GM10266 (cell line): ENCODE data around the gene KRT33A.

Source experiments
- DNase-seq: peaks from one replicate; pipeline ENCODE4 v3.0.0; 2012; ENCODE audit errors: extremely low spot score
- TF ChIP-seq, protein P1 (sequence below): IDR thresholded peaks from 2 replicates; pipeline ENCODE4 v1.5.1; 2012; ENCODE audit warnings: mild to moderate bottlenecking, low read depth; ENCODE audit not compliant: control insufficient read depth, insufficient read depth; ENCODE audit errors: missing control alignments

KRT33A gene

GRCh38 chr17:41296846-41297245 is 53.8 kb downstream of the KRT33A start:
- DNase-seq = no peak
- TF ChIP-seq, protein P1, sequence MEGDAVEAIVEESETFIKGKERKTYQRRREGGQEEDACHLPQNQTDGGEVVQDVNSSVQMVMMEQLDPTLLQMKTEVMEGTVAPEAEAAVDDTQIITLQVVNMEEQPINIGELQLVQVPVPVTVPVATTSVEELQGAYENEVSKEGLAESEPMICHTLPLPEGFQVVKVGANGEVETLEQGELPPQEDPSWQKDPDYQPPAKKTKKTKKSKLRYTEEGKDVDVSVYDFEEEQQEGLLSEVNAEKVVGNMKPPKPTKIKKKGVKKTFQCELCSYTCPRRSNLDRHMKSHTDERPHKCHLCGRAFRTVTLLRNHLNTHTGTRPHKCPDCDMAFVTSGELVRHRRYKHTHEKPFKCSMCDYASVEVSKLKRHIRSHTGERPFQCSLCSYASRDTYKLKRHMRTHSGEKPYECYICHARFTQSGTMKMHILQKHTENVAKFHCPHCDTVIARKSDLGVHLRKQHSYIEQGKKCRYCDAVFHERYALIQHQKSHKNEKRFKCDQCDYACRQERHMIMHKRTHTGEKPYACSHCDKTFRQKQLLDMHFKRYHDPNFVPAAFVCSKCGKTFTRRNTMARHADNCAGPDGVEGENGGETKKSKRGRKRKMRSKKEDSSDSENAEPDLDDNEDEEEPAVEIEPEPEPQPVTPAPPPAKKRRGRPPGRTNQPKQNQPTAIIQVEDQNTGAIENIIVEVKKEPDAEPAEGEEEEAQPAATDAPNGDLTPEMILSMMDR = no peak
